H9 (cell line): ENCODE data around the gene EPO. TPM values are rescaled to one million over a fixed set of nuclear protein-coding genes. Genes with fewer than 3 reads are reported as not detected.

Experiments
- DNase-seq: peaks from one replicate; pipeline ENCODE4 v3.0.0-alpha.2; 2017
- H2AFZ ChIP-seq: one replicate; pipeline ENCODE4 v1.6.1; 2013; ENCODE audit warnings: mild to moderate bottlenecking, low read length, control low read depth, moderate library complexity
- H2AK5ac ChIP-seq: 2 replicates; pipeline ENCODE4 v1.6.1; 2013; ENCODE audit warnings: low read length, control low read depth, mixed read lengths; ENCODE audit not compliant: insufficient read length
- H2BK120ac ChIP-seq: one replicate; pipeline ENCODE4 v1.6.1; 2013; ENCODE audit warnings: low read depth, mild to moderate bottlenecking, low read length, control low read depth, inconsistent platforms; ENCODE audit not compliant: poor library complexity, severe bottlenecking
- H2BK12ac ChIP-seq: 2 replicates; pipeline ENCODE4 v1.6.1; 2013; ENCODE audit warnings: low read length, control low read depth, mixed read lengths, low read depth; ENCODE audit not compliant: insufficient read length
- H2BK15ac ChIP-seq: 2 replicates; pipeline ENCODE4 v1.6.1; 2013; ENCODE audit warnings: low read depth, low read length, control low read depth
- H2BK20ac ChIP-seq: one replicate; pipeline ENCODE4 v1.6.1; 2013; ENCODE audit warnings: low read depth, mild to moderate bottlenecking, low read length, control low read depth, inconsistent platforms; ENCODE audit not compliant: poor library complexity, severe bottlenecking
- H2BK5ac ChIP-seq: 2 replicates; pipeline ENCODE4 v1.6.1; 2013; ENCODE audit warnings: low read length, control low read depth, mixed read lengths; ENCODE audit not compliant: insufficient read length
- H3K14ac ChIP-seq: 2 replicates; pipeline ENCODE4 v1.6.1; 2013; ENCODE audit warnings: low read length, control low read depth; ENCODE audit not compliant: insufficient read depth
- H3K18ac ChIP-seq: 2 replicates; pipeline ENCODE4 v1.6.1; 2013; ENCODE audit warnings: low read depth, mild to moderate bottlenecking, mixed read lengths, low read length, control low read depth; ENCODE audit not compliant: insufficient read length
- H3K23ac ChIP-seq: 2 replicates; pipeline ENCODE4 v1.6.1; 2013; ENCODE audit warnings: low read length, control low read depth, mixed read lengths, low read depth; ENCODE audit not compliant: insufficient read length
- H3K23me2 ChIP-seq: 2 replicates; pipeline ENCODE4 v1.6.1; 2013; ENCODE audit warnings: low read depth, mild to moderate bottlenecking, mixed read lengths, low read length, control low read depth; ENCODE audit not compliant: insufficient read length, poor library complexity, severe bottlenecking
- H3K27ac ChIP-seq: 2 replicates; pipeline ENCODE4 v1.5.1; 2013; ENCODE audit warnings: low read length, control low read depth, mixed read lengths, low read depth; ENCODE audit not compliant: insufficient read length
- H3K27me3 ChIP-seq: 2 replicates; pipeline ENCODE4 v1.6.1; 2013; ENCODE audit warnings: low read length, control low read depth, inconsistent platforms; ENCODE audit not compliant: insufficient read depth
- H3K4ac ChIP-seq: 2 replicates; pipeline ENCODE4 v1.6.1; 2013; ENCODE audit warnings: low read depth, mild to moderate bottlenecking, control low read depth, inconsistent platforms, low read length, moderate library complexity
- H3K4me1 ChIP-seq: 2 replicates; pipeline ENCODE4 v1.6.1; 2013; ENCODE audit warnings: low read length, control low read depth, inconsistent platforms; ENCODE audit not compliant: insufficient read depth
- H3K4me2 ChIP-seq: 2 replicates; pipeline ENCODE4 v1.6.1; 2013; ENCODE audit warnings: low read length, control low read depth, mixed read lengths; ENCODE audit not compliant: insufficient read length, insufficient read depth
- H3K56ac ChIP-seq: 2 replicates; pipeline ENCODE4 v1.6.1; 2013; ENCODE audit warnings: low read depth, mild to moderate bottlenecking, mixed read lengths, low read length, control low read depth; ENCODE audit not compliant: insufficient read length
- H3K79me1 ChIP-seq: 2 replicates; pipeline ENCODE4 v1.6.1; 2013; ENCODE audit warnings: low read depth, mild to moderate bottlenecking, moderate library complexity, low read length, control low read depth, inconsistent platforms; ENCODE audit not compliant: insufficient read depth, poor library complexity, severe bottlenecking
- H3K79me2 ChIP-seq: 2 replicates; pipeline ENCODE4 v1.6.1; 2013; ENCODE audit warnings: low read length, control low read depth, inconsistent platforms; ENCODE audit not compliant: insufficient read depth
- H3K9ac ChIP-seq: 2 replicates; pipeline ENCODE4 v1.6.1; 2013; ENCODE audit warnings: low read length, control low read depth, mixed read lengths; ENCODE audit not compliant: insufficient read length; ENCODE audit errors: extremely low read depth
- H3K9me3 ChIP-seq: one replicate; pipeline ENCODE4 v1.6.1; 2013; ENCODE audit warnings: low read depth, low read length, inconsistent platforms; ENCODE audit not compliant: control insufficient read depth
- H3T11ph ChIP-seq: one replicate; pipeline ENCODE4 v1.6.1; 2013; ENCODE audit warnings: mild to moderate bottlenecking, low read length, control low read depth, inconsistent platforms
- H4K20me1 ChIP-seq: one replicate; pipeline ENCODE4 v1.6.1; 2013; ENCODE audit not compliant: control insufficient read depth, insufficient read length, insufficient read depth
- H4K5ac ChIP-seq: 2 replicates; pipeline ENCODE4 v1.6.1; 2013; ENCODE audit warnings: low read depth, mild to moderate bottlenecking, mixed read lengths, low read length, control low read depth; ENCODE audit not compliant: insufficient read length
- H4K8ac ChIP-seq: replicated peaks from 2 replicates; pipeline ENCODE4 v1.6.1; 2013; ENCODE audit warnings: low read length, control low read depth, mixed read lengths, low read depth; ENCODE audit not compliant: insufficient read length
- H4K91ac ChIP-seq: 2 replicates; pipeline ENCODE4 v1.6.1; 2013; ENCODE audit warnings: low read depth, mild to moderate bottlenecking, moderate library complexity, mixed read lengths, low read length, control low read depth; ENCODE audit not compliant: insufficient read length
- H3K27ac Mint-ChIP-seq, 3 experiments: 2 replicates in 2 of 3; 3 replicates in 1 of 3; pipeline ENCODE4 v1.8.0; 2020 to 2021; ENCODE audit warnings: mixed read lengths in 3 of 3, mild to moderate bottlenecking in 1 of 3, moderate library complexity in 1 of 3
- H3K27me3 Mint-ChIP-seq: 2 replicates; pipeline ENCODE4 v1.8.0; 2021; ENCODE audit warnings: low read depth, mild to moderate bottlenecking, moderate library complexity, mixed read lengths
- H3K36me3 Mint-ChIP-seq, 3 experiments: 2 replicates in 2 of 3; 3 replicates in 1 of 3; pipeline ENCODE4 v1.8.0; 2020 to 2021; ENCODE audit warnings: low read depth in 3 of 3, mixed read lengths in 3 of 3; ENCODE audit not compliant: insufficient read depth in 1 of 3
- H3K4me1 Mint-ChIP-seq, 2 experiments: 2 replicates each; pipeline ENCODE4 v1.8.0; 2020; ENCODE audit warnings: mixed read lengths in 2 of 2
- H3K4me3 Mint-ChIP-seq, 2 experiments: 2 replicates in 1 of 2; 3 replicates in 1 of 2; pipeline ENCODE4 v1.8.0; 2020 to 2021; ENCODE audit warnings: mild to moderate bottlenecking in 2 of 2, mixed read lengths in 2 of 2, moderate library complexity in 1 of 2
- H3K9me3 Mint-ChIP-seq, 2 experiments: 2 replicates in 1 of 2; 3 replicates in 1 of 2; pipeline ENCODE4 v1.8.0; 2020; ENCODE audit warnings: mild to moderate bottlenecking in 2 of 2, mixed read lengths in 2 of 2, moderate library complexity in 1 of 2
- WGBS: extraction: QIAGEN DNeasy Blood & Tissue Kit; methylation state at CpG from one replicate; pipeline ENCODE4 v1.1.7; 2013; ENCODE audit warnings: missing lambda C conversion rate, low lambda C conversion rate, mixed read lengths; ENCODE audit not compliant: insufficient read length; ENCODE audit errors: extremely low coverage; 5-methylcytosine and 5-hydroxymethylcytosine counted together
- total RNA-seq: library from RNA; stranded (reverse); gene quantifications from 2 replicates; pipeline ENCODE4 v1.2.1, GENCODE V29; 2021
- TF ChIP-seq, protein P1 (sequence below): fragments of 200-600 bp; sonication (generic); conservative IDR thresholded peaks from 3 replicates; pipeline ENCODE4 v1.8.0; 2021; ENCODE audit warnings: antibody characterized with exemption, mild to moderate bottlenecking

EPO gene
- total RNA-seq, 1 experiment from 2014 or later = 0.44 TPM

DNA sequence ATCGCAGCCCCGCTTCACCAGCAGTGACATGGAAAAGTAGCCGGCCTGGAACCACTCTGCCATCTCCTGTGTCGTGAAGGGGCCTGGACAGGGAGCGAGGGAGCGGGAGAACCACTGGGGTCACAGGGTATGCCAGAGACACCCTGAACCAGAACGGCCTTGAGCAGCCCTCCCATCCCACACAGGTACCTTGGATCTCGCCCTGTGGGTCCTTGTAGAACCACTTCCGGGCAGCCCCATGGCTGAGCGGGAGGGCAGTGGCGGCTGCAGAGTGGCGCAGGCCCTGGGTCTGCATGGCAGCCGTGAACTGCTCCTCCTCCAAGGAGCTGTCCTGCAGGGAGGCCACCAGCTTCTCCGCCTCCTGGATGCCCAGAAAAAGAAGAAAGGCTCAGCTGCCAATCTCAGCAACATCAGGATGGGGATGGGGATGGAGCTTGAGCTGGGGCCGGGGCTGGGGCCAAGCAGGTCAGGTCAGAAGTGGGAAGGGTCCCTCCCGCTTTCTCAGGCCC lies 35.7 kb upstream of the EPO start:
- no peak overlapping the region for H2AFZ ChIP-seq
- no peak for DNase-seq
- no peak overlapping the region for H3K4ac ChIP-seq
- H3K79me1 ChIP-seq = no peaks in the 10 kb centered on the region
- Mint-ChIP-seq H3K27me3 (no peaks in the 10 kb centered on the region), H3K4me1 (peaks cover under 1 to 18% of the 10 kb centered on the region in 2 experiments), H3K9me3 (no peaks in the 10 kb centered on the region), H3K36me3 (peaks cover 30 to 83% (median 75%) of the 10 kb centered on the region in 3 experiments), H3K4me3 (no peak overlapping the region), H3K27ac (no peak overlapping the region)
- H4K5ac ChIP-seq = no peak overlapping the region
- H2AK5ac ChIP-seq = no peak overlapping the region
- H3K23ac ChIP-seq = no peak overlapping the region
- H2BK12ac ChIP-seq = no peak overlapping the region
- H3K9ac ChIP-seq = no peak overlapping the region
- no peak overlapping the region for H2BK5ac ChIP-seq
- TF ChIP-seq, protein P1, sequence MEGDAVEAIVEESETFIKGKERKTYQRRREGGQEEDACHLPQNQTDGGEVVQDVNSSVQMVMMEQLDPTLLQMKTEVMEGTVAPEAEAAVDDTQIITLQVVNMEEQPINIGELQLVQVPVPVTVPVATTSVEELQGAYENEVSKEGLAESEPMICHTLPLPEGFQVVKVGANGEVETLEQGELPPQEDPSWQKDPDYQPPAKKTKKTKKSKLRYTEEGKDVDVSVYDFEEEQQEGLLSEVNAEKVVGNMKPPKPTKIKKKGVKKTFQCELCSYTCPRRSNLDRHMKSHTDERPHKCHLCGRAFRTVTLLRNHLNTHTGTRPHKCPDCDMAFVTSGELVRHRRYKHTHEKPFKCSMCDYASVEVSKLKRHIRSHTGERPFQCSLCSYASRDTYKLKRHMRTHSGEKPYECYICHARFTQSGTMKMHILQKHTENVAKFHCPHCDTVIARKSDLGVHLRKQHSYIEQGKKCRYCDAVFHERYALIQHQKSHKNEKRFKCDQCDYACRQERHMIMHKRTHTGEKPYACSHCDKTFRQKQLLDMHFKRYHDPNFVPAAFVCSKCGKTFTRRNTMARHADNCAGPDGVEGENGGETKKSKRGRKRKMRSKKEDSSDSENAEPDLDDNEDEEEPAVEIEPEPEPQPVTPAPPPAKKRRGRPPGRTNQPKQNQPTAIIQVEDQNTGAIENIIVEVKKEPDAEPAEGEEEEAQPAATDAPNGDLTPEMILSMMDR = no peak
- H2BK15ac ChIP-seq = no peak overlapping the region
- H3T11ph ChIP-seq = no peak overlapping the region
- H4K8ac ChIP-seq = no peak overlapping the region
- H3K56ac ChIP-seq = no peak overlapping the region
- H3K14ac ChIP-seq = no peak overlapping the region
- no peak overlapping the region for H2BK20ac ChIP-seq
- H2BK120ac ChIP-seq = no peak overlapping the region
- no CpG with 5 or more reads among the region's 16 CpGs for WGBS
- no peaks in the 10 kb centered on the region for H3K27me3 ChIP-seq
- H4K20me1 ChIP-seq = no peaks in the 10 kb centered on the region
- H3K23me2 ChIP-seq = no peaks in the 10 kb centered on the region
- H3K9me3 ChIP-seq = no peaks in the 10 kb centered on the region
- no peak overlapping the region for H3K27ac ChIP-seq
- H3K4me2 ChIP-seq = no peak overlapping the region
- no peak overlapping the region for H4K91ac ChIP-seq
- H3K18ac ChIP-seq = no peak overlapping the region
- peaks cover 3% of the 10 kb centered on the region; the same call in 1 of the 2 replicates for H3K79me2 ChIP-seq
- no peaks in the 10 kb centered on the region for H3K4me1 ChIP-seq
